GM12874 (cell line): Measurements from ENCODE around the gene SGPL1.

Experiments used
- CTCF ChIP-seq: IDR thresholded peaks from 2 replicates; pipeline ENCODE4 v1.5.1; 2011; ENCODE audit warnings: low read depth, mild to moderate bottlenecking, control low read depth, low read length, moderate library complexity; ENCODE audit not compliant: insufficient read depth

SGPL1 gene

DNA sequence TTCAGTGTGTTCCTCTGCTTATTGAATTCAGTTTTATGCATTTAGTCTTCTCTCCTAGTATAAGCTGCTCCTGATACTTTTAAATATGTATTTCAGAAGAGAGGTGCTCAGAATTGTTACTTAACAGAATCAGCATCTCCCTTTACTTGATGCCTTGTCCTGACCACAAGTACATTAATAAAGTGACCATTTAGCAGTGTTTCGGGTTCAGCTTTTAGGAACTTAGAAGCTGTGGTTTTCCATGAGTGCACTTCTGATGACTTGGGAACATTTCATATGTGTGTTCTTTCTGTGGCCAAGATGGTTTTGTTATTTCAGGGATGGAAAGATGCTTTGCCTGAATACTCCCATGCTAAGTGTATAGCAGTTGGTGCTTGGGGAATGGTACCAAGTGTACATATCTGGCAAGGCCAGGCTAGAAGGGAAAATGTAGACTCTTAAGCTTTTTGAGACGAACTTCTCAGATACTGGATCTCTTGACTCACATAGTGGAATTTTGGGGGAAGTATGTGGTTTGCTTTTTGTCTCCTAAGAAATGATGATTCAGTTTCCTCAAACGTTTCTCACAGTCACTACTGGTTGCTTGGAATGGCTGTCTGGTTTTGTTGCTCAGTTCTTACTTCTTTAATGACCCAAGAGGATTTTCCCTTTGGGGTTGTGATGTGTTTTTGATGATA, 17.2 kb downstream of the SGPL1 start:
- no peak for TF ChIP-seq CTCF

DNA sequence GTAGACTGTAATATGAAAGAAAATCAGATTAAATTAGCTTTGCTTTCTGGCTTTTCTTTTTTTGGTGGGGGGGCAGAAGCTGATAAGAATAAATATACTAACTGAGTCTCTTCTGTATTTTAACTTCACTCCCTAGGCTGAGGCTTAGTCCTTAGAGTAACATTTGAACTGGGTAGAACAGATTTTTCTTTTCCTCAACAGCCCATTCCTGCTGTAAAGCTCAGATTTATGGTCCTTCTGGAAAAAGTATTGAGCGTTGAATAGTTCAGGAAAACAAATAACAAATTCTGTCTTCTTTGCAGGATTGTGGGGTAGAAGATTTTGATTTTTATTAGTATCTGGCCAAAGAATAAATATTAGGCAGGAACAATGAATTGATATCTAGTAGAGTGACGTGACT, 17.9 kb downstream of the SGPL1 start:
- no peak for TF ChIP-seq CTCF

- TF ChIP-seq CTCF = no peak
Observed at GRCh38 chr10:70834021-70834420, 18.3 kb downstream of the SGPL1 start.

DNA sequence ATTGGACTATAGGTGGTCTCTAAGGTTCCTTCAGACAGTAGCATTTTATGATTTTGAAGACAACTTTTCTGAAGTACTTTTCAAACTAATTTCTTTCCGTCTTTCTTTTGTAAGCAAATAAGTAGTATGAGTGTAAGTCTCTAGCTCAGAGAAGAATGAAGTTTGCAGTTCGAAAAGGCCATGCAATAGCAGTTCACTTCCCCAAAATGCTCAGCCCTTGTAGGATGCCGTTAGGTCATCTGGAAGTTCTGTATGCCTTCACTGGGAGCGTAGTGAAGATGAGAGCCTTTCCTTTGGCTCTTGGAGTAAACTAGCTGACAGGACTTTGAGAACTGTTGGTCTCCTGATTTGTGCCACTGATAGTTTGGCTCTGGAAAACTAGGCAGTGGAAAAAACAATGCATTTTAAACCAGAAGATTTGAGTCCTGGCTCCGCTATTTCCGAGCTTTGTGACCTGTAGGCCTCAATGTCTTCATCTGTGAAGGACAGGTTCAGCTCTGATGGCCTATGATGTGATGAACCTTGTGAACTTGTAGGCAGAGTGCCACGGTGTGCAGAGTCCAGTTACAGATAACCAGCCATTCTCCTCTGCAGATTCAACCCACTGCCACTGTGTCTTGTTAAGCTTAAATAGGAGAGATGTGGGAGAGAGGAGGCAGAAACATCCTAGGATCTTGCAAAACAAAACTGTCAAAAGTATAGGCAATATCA, 18.8 kb downstream of the SGPL1 start:
- no peak for TF ChIP-seq CTCF

DNA sequence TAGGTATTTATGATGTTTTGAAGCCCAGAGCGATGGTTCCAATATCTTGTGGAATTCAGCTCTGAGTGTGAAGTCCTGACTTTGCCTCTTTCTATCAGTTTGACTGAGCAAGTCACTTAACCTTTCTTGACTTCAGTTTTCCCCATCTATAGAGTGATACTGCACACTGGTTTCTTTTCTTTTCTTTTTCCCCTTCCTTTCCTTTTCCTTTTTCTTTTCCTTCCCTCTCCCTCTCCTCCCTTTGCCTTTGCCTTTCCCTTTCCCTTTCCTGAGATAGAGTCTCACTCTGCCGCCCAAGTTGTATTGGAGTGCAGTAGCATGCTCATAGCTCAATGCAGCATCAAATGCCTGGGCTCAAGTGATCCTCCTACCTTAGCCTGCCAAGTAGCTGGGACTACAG, 20.6 kb downstream of the SGPL1 start:
- no peak for TF ChIP-seq CTCF

GRCh38 chr10:70837660-70838059, 21.9 kb downstream of the SGPL1 start:
- TF ChIP-seq CTCF = no peak

GRCh38 chr10:70838270-70838805, 22.6 kb downstream of the SGPL1 start:
- no peak for TF ChIP-seq CTCF
